Purkinje cell (primary cell): ENCODE data around the gene HERC3. TPM values are rescaled to one million over a fixed set of nuclear protein-coding genes. Genes with fewer than 3 reads are reported as not detected.

Experiments used
- polyA plus RNA-seq: library from polyadenylated mRNA; unstranded; fragments of >200 nt; fragmentation: Nextera tagmentation; gene quantifications from 2 replicates; pipeline ENCODE4 v1.2.1, GENCODE V29; 2014

Gene HERC3
- 64.8 and 73.0 TPM in 2 replicates for polyA plus RNA-seq

GRCh38 chr4:88591787-88592599 lies at the start of gene HERC3:
Gene HERC3 (plus strand): TSS chr4:88592480. CDS start chr4:88605824, 13,344 bp downstream.

GRCh38 chr4:88697588-88698329 lies 105.5 kb downstream of the HERC3 start, which contains the start of gene NAP1L5:
Gene NAP1L5 (minus strand): TSS chr4:88697829. CDS start chr4:88697754, 75 bp downstream.

Other genes starting within 250 kb of the HERC3 start
- gene HERC6, start 213.6 kb upstream of the HERC3 start, polyA plus RNA-seq, result 2.6 and 10.1 TPM in 2 replicates
- gene HERC5, start 135.4 kb upstream of the HERC3 start, polyA plus RNA-seq, result 1.9 TPM in 1 of 2 replicates, not detected in the other
- gene PYURF, start 68.7 kb upstream of the HERC3 start, polyA plus RNA-seq, result 141 and 209 TPM in 2 replicates
- 81.0 and 96.6 TPM in 2 replicates for gene NAP1L5, start 105.3 kb downstream of the HERC3 start, polyA plus RNA-seq